Gastroesophageal sphincter (tissue), 3 donors: ENCODE measurements around the gene COL19A1.

ENCODE experiments used
- EP300 ChIP-seq: sonication (generic); formaldehyde crosslinking; IDR thresholded peaks from one replicate; pipeline ENCODE4 v1.6.1; 2017; ENCODE audit warnings: antibody characterized with exemption, mild to moderate bottlenecking
- POLR2A ChIP-seq, 2 donors: fragments of 450-650 bp; IDR thresholded peaks; one replicate each; pipeline ENCODE4 v1.6.1; 2017; ENCODE audit warnings: antibody characterized with exemption in 2 of 2, mild to moderate bottlenecking in 2 of 2, moderate library complexity in 1 of 2
- POLR2AphosphoS5 ChIP-seq: sonication (generic); formaldehyde crosslinking; IDR thresholded peaks from one replicate; pipeline ENCODE4 v1.6.1; 2017; ENCODE audit warnings: antibody characterized with exemption
- TF ChIP-seq, protein P1 (sequence below), 4 experiments: fragments of 200-600 bp in 2 of 4; fragments of 450-650 bp in 2 of 4; sonication (generic) in 1 of 4; IDR thresholded peaks; one replicate each; pipeline ENCODE4 v1.5.1; 2017 to 2019; ENCODE audit warnings: antibody characterized with exemption in 4 of 4, mild to moderate bottlenecking in 2 of 4, moderate library complexity in 2 of 4

DNA sequence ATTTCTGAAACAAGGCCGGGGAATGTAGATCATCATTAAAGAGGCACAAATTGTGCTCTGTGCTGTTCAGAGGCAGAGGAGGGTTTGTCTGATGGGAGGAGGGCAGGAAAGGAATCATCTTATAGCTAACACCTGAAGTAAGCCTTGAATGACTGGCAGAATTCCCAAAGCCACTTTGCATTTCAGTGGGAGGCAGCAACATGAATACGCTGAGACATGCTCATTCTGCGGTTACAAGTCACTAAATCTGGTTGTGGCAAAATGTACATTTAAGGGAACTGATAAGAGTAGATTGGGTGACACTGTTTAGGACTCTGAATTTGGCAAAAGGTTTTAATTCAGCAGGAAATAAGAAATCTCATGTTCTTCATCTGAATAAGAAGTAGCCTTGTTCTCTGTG is 4.4 kb upstream of the COL19A1 start:
- TF ChIP-seq POLR2A (IDR thresholded peaks at IDR 0.05): no peak
- TF ChIP-seq, protein P1, sequence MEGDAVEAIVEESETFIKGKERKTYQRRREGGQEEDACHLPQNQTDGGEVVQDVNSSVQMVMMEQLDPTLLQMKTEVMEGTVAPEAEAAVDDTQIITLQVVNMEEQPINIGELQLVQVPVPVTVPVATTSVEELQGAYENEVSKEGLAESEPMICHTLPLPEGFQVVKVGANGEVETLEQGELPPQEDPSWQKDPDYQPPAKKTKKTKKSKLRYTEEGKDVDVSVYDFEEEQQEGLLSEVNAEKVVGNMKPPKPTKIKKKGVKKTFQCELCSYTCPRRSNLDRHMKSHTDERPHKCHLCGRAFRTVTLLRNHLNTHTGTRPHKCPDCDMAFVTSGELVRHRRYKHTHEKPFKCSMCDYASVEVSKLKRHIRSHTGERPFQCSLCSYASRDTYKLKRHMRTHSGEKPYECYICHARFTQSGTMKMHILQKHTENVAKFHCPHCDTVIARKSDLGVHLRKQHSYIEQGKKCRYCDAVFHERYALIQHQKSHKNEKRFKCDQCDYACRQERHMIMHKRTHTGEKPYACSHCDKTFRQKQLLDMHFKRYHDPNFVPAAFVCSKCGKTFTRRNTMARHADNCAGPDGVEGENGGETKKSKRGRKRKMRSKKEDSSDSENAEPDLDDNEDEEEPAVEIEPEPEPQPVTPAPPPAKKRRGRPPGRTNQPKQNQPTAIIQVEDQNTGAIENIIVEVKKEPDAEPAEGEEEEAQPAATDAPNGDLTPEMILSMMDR (IDR thresholded peaks at IDR 0.05): no peak
- no peak for TF ChIP-seq EP300
- TF ChIP-seq POLR2AphosphoS5: no peak
